Large intestine (tissue), 3 donors: ENCODE results near the gene ZNF750. TPM values are rescaled to one million over a fixed set of nuclear protein-coding genes. Genes with fewer than 3 reads are reported as not detected.

ENCODE experiments used
- DNase-seq, 2 donors: peaks; one replicate each; pipeline versions ENCODE4 v3.0.0 to v3.0.0-alpha.2; 2013
- H3K27ac ChIP-seq: one replicate; pipeline ENCODE4 v1.5.1; 2013; ENCODE audit warnings: low read length
- H3K27me3 ChIP-seq: 2 replicates; pipeline ENCODE4 v1.6.1; 2013; ENCODE audit warnings: low read length; ENCODE audit not compliant: control insufficient read depth, insufficient read depth
- H3K36me3 ChIP-seq: 2 replicates; pipeline ENCODE4 v1.6.1; 2013; ENCODE audit warnings: low read length; ENCODE audit not compliant: control insufficient read depth, insufficient read depth
- H3K4me1 ChIP-seq: one replicate; pipeline ENCODE4 v1.6.1; 2013; ENCODE audit warnings: low read length; ENCODE audit not compliant: control insufficient read depth, insufficient read depth
- H3K4me3 ChIP-seq: one replicate; pipeline ENCODE4 v1.5.1; 2013; ENCODE audit warnings: low read length
- H3K9me3 ChIP-seq: one replicate; pipeline ENCODE4 v1.6.1; 2013; ENCODE audit warnings: mild to moderate bottlenecking, low read depth, low read length, moderate library complexity; ENCODE audit not compliant: control insufficient read depth
- WGBS: methylation state at CpG from one replicate; pipeline ENCODE4 v1.1.5; 2013; ENCODE audit warnings: low lambda C conversion rate; ENCODE audit not compliant: insufficient coverage; 5-methylcytosine and 5-hydroxymethylcytosine counted together
- polyA plus RNA-seq: library from polyadenylated mRNA; unstranded; fragments of 120-200 nt; gene quantifications from one replicate; pipeline ENCODE4 v1.2.1, GENCODE V29; 2013

Gene ZNF750
- polyA plus RNA-seq, 1 donor = 0.18 TPM

GRCh38 chr17:82859431-82860403 is 19.9 kb upstream of the ZNF750 start:
- DNase-seq = no peak
- WGBS = no CpG with 5 or more reads among the region's 23 CpGs
- no peak overlapping the region for H3K4me3 ChIP-seq

GRCh38 chr17:82858376-82859126 is 18.7 kb upstream of the ZNF750 start:
- no peak overlapping the region for H3K4me3 ChIP-seq
- no peaks in the 10 kb centered on the region for H3K4me1 ChIP-seq
- H3K9me3 ChIP-seq = no peaks in the 10 kb centered on the region
- peaks cover 8% of the 10 kb centered on the region for H3K36me3 ChIP-seq
- WGBS = no CpG with 5 or more reads among the region's 28 CpGs
- no peaks in the 10 kb centered on the region for H3K27me3 ChIP-seq
- DNase-seq = no peak
- H3K27ac ChIP-seq = no peak overlapping the region

More at GRCh38 chr17:82859431-82860403, 19.9 kb upstream of the ZNF750 start:
- H3K36me3 ChIP-seq = peaks cover 3% of the 10 kb centered on the region
- no peaks in the 10 kb centered on the region for H3K27me3 ChIP-seq
- no peaks in the 10 kb centered on the region for H3K4me1 ChIP-seq
- H3K9me3 ChIP-seq = no peaks in the 10 kb centered on the region
- H3K27ac ChIP-seq = no peak overlapping the region

GRCh38 chr17:82856361-82856760 is 16.5 kb upstream of the ZNF750 start:
- Histone ChIP-seq H3K36me3 (peaks cover 8% of the 10 kb centered on the region), H3K27ac (no peak overlapping the region), H3K4me1 (no peaks in the 10 kb centered on the region), H3K27me3 (no peaks in the 10 kb centered on the region), H3K4me3 (no peak overlapping the region), H3K9me3 (no peaks in the 10 kb centered on the region)
- DNase-seq = no peak
- no CpG with 5 or more reads among the region's 15 CpGs for WGBS

GRCh38 chr17:82854226-82854625 is 14.4 kb upstream of the ZNF750 start:
- DNase-seq = no peak
- H3K27ac ChIP-seq = no peak overlapping the region
- no CpG with 5 or more reads among the region's 11 CpGs for WGBS

GRCh38 chr17:82851381-82851780 is 11.6 kb upstream of the ZNF750 start:
- 100% methylated on average over 1 of the region's 12 CpGs for WGBS
- peaks cover 3% of the 10 kb centered on the region for H3K4me1 ChIP-seq
- DNase-seq = no peak
- no peak overlapping the region for H3K27ac ChIP-seq
- no peaks in the 10 kb centered on the region for H3K9me3 ChIP-seq
- no peaks in the 10 kb centered on the region for H3K27me3 ChIP-seq
- peaks cover 10% of the 10 kb centered on the region for H3K36me3 ChIP-seq
- no peak overlapping the region for H3K4me3 ChIP-seq

More at GRCh38 chr17:82854226-82854625, 14.4 kb upstream of the ZNF750 start:
- H3K4me1 ChIP-seq = no peaks in the 10 kb centered on the region
- H3K36me3 ChIP-seq = peaks cover 8% of the 10 kb centered on the region
- H3K4me3 ChIP-seq = no peak overlapping the region
- no peaks in the 10 kb centered on the region for H3K9me3 ChIP-seq
- H3K27me3 ChIP-seq = no peaks in the 10 kb centered on the region

GRCh38 chr17:82849076-82849945 is 9.5 kb upstream of the ZNF750 start:
- Histone ChIP-seq H3K27me3 (no peaks in the 10 kb centered on the region), H3K9me3 (no peaks in the 10 kb centered on the region), H3K4me3 (no peak overlapping the region), H3K27ac (no peak overlapping the region), H3K4me1 (peaks cover 3% of the 10 kb centered on the region), H3K36me3 (peaks cover 5% of the 10 kb centered on the region)
- no peak for DNase-seq
- WGBS = 94% methylated on average over 10 of the region's 33 CpGs

GRCh38 chr17:82848022-82848592 is 8.3 kb upstream of the ZNF750 start:
- WGBS = 0% methylated on average over 1 of the region's 23 CpGs
- peak; percentile 59 to 74 for DNase-seq
- peaks cover 3% of the 10 kb centered on the region for H3K4me1 ChIP-seq

GRCh38 chr17:82846061-82846691 is 6.4 kb upstream of the ZNF750 start:
- H3K4me1 ChIP-seq = peaks cover 3% of the 10 kb centered on the region
- H3K27ac ChIP-seq = no peak overlapping the region
- H3K36me3 ChIP-seq = peaks cover 3% of the 10 kb centered on the region
- peak overlapping the region; percentile 35 for H3K4me3 ChIP-seq
- no peak for DNase-seq
- H3K9me3 ChIP-seq = no peaks in the 10 kb centered on the region
- WGBS = 100% methylated on average over 2 of the region's 25 CpGs
- no peaks in the 10 kb centered on the region for H3K27me3 ChIP-seq

More at GRCh38 chr17:82848022-82848592, 8.3 kb upstream of the ZNF750 start:
- Histone ChIP-seq H3K9me3 (no peaks in the 10 kb centered on the region), H3K27ac (peak overlapping the region; percentile 40), H3K27me3 (no peaks in the 10 kb centered on the region), H3K4me3 (peak overlapping the region; percentile 4), H3K36me3 (peaks cover 3% of the 10 kb centered on the region)

- H3K36me3 ChIP-seq = peaks cover 3% of the 10 kb centered on the region
- H3K27ac ChIP-seq = no peak overlapping the region
- peak in 1 of 2 donors; percentile 47 for DNase-seq
- H3K9me3 ChIP-seq = no peaks in the 10 kb centered on the region
- peak overlapping the region; percentile 35 for H3K4me3 ChIP-seq
- WGBS = 81% methylated on average over 3 of the region's 24 CpGs
- no peaks in the 10 kb centered on the region for H3K27me3 ChIP-seq
- H3K4me1 ChIP-seq = peaks cover 3% of the 10 kb centered on the region
These were observed 5.5 kb upstream of the ZNF750 start for GRCh38 chr17:82845163-82845807.
